ENCODE results near the gene NPAS3.

- TF ChIP-seq, protein P1, sequence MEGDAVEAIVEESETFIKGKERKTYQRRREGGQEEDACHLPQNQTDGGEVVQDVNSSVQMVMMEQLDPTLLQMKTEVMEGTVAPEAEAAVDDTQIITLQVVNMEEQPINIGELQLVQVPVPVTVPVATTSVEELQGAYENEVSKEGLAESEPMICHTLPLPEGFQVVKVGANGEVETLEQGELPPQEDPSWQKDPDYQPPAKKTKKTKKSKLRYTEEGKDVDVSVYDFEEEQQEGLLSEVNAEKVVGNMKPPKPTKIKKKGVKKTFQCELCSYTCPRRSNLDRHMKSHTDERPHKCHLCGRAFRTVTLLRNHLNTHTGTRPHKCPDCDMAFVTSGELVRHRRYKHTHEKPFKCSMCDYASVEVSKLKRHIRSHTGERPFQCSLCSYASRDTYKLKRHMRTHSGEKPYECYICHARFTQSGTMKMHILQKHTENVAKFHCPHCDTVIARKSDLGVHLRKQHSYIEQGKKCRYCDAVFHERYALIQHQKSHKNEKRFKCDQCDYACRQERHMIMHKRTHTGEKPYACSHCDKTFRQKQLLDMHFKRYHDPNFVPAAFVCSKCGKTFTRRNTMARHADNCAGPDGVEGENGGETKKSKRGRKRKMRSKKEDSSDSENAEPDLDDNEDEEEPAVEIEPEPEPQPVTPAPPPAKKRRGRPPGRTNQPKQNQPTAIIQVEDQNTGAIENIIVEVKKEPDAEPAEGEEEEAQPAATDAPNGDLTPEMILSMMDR (IDR thresholded peaks at IDR 0.05): no peak
- no peak for TF ChIP-seq ZFX (IDR thresholded peaks at IDR 0.05; ENCODE audit: borderline replicate concordance)
Observed at GRCh38 chr14:33469898-33470297, 531.2 kb downstream of the NPAS3 start.

Measured in 22Rv1 (cell line).